Thyroid gland (tissue), 4 donors: Measurements from ENCODE around the gene CBX1. TPM values are rescaled to one million over a fixed set of nuclear protein-coding genes. Genes with fewer than 3 reads are reported as not detected.

Source experiments
- DNase-seq, 2 donors: peaks; one replicate each; pipeline ENCODE4 v3.0.0-alpha.2; 2019
- H3K27ac ChIP-seq, 3 donors: fragments of 200-600 bp; sonication (generic); 1 replicate in 2 of 3; 2 replicates in 1 of 3; pipeline ENCODE4 v1.5.1; 2016 to 2019; ENCODE audit warnings: mild to moderate bottlenecking in 1 of 3, moderate library complexity in 1 of 3
- H3K27me3 ChIP-seq: fragments of 200-600 bp; sonication (generic); one replicate; pipeline ENCODE4 v1.5.1; 2019
- H3K36me3 ChIP-seq, 2 donors: fragments of 200-600 bp; sonication (generic); one replicate each; pipeline ENCODE4 v1.5.1; 2016 to 2019
- H3K4me1 ChIP-seq, 2 donors: fragments of 200-600 bp; sonication (generic); one replicate each; pipeline ENCODE4 v1.5.1; 2017 to 2019
- H3K4me3 ChIP-seq, 3 donors: fragments of 200-600 bp; sonication (generic); replicated peaks in 1 of 3; 1 replicate in 2 of 3; 2 replicates in 1 of 3; pipeline ENCODE4 v1.5.1; 2016; ENCODE audit warnings: mild to moderate bottlenecking in 1 of 3
- H3K9me3 ChIP-seq: fragments of 200-600 bp; sonication (generic); one replicate; pipeline ENCODE4 v1.5.1; 2017
- POLR2A ChIP-seq, 2 donors: fragments of 450-650 bp; IDR thresholded peaks; one replicate each; pipeline ENCODE4 v1.6.1; 2017; ENCODE audit warnings: antibody characterized with exemption in 2 of 2, mild to moderate bottlenecking in 2 of 2, moderate library complexity in 1 of 2
- WGBS, 2 donors: methylation state at CpG; one replicate each; pipeline ENCODE4 v1.1.5; 2017; 5-methylcytosine and 5-hydroxymethylcytosine counted together
- intact Hi-C: fragments of 100-400 bp; cut with DNase I; formaldehyde crosslinking; loops from one replicate; pipeline ENCODE4 v1.15.1; 2023
- total RNA-seq, 4 donors: library from RNA; depleted of rRNA; stranded (reverse); fragments of >200 nt; gene quantifications; one replicate each; pipeline ENCODE4 v1.2.3, GENCODE V29; 2016
- TF ChIP-seq, protein P1 (sequence below), 6 experiments: fragments of 200-600 bp in 3 of 6; fragments of 450-650 bp in 3 of 6; sonication (generic) in 3 of 6; IDR thresholded peaks; one replicate each; pipeline ENCODE4 v1.5.1; 2016 to 2019; ENCODE audit warnings: antibody characterized with exemption in 6 of 6, mild to moderate bottlenecking in 2 of 6, inconsistent platforms in 1 of 6, moderate library complexity in 1 of 6

CBX1 gene
- total RNA-seq, 4 donors from 2014 or later: 33.0 to 49.1 (median 38.2) TPM

GRCh38 chr17:48102798-48103715 lies 1.8 kb upstream of the CBX1 start:
- intact Hi-C loops: no loop called here
- no peak overlapping the region for H3K27ac ChIP-seq
- H3K36me3 ChIP-seq: no peaks in the 10 kb centered on the region

GRCh38 chr17:48102043-48102750 lies 919 bp upstream of the CBX1 start:
- DNase-seq: no peak
- Histone ChIP-seq H3K27me3 (no peaks in the 10 kb centered on the region), H3K36me3 (no peaks in the 10 kb centered on the region), H3K4me1 (peaks cover 11% of the 10 kb centered on the region in 2 donors), H3K4me3 (no peak overlapping the region), H3K9me3 (no peaks in the 10 kb centered on the region), H3K27ac (no peak overlapping the region)
- TF ChIP-seq, protein P1, sequence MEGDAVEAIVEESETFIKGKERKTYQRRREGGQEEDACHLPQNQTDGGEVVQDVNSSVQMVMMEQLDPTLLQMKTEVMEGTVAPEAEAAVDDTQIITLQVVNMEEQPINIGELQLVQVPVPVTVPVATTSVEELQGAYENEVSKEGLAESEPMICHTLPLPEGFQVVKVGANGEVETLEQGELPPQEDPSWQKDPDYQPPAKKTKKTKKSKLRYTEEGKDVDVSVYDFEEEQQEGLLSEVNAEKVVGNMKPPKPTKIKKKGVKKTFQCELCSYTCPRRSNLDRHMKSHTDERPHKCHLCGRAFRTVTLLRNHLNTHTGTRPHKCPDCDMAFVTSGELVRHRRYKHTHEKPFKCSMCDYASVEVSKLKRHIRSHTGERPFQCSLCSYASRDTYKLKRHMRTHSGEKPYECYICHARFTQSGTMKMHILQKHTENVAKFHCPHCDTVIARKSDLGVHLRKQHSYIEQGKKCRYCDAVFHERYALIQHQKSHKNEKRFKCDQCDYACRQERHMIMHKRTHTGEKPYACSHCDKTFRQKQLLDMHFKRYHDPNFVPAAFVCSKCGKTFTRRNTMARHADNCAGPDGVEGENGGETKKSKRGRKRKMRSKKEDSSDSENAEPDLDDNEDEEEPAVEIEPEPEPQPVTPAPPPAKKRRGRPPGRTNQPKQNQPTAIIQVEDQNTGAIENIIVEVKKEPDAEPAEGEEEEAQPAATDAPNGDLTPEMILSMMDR (IDR thresholded peaks at IDR 0.05): no peak
- 84 to 91% methylated on average over 19 of the region's 19 CpGs for WGBS, 2 donors
- intact Hi-C loops: no loop called here

More at GRCh38 chr17:48102798-48103715, 1.8 kb upstream of the CBX1 start:
- TF ChIP-seq POLR2A (IDR thresholded peaks at IDR 0.05): no peak
- TF ChIP-seq, protein P1 (IDR thresholded peaks at IDR 0.05): no peak
- H3K9me3 ChIP-seq: no peaks in the 10 kb centered on the region
- WGBS, 2 donors: 79 to 84% methylated on average over 14 of the region's 14 CpGs
- DNase-seq: no peak
- no peaks in the 10 kb centered on the region for H3K27me3 ChIP-seq
- peaks cover 8 to 11% of the 10 kb centered on the region in 2 donors for H3K4me1 ChIP-seq
- H3K4me3 ChIP-seq: no peak overlapping the region

GRCh38 chr17:48100591-48101011 lies 677 bp downstream of the CBX1 start:
- intact Hi-C loops: no loop called here
- Histone ChIP-seq H3K27me3 (no peaks in the 10 kb centered on the region), H3K9me3 (no peaks in the 10 kb centered on the region), H3K4me1 (peaks cover 11 to 15% of the 10 kb centered on the region in 2 donors), H3K36me3 (no peaks in the 10 kb centered on the region), H3K4me3 (peak overlapping the region; percentile 80 to 98 (median 93)), H3K27ac (peak overlapping the region; percentile 91 to 97 (median 93))
- TF ChIP-seq, protein P1 (IDR thresholded peaks at IDR 0.05): no peak
- no peak for TF ChIP-seq POLR2A (IDR thresholded peaks at IDR 0.05)
- WGBS, 2 donors: 1% methylated on average over 20 to 23 of the region's 23 CpGs
- DNase-seq: peak; percentile 78 to 79

DNA sequence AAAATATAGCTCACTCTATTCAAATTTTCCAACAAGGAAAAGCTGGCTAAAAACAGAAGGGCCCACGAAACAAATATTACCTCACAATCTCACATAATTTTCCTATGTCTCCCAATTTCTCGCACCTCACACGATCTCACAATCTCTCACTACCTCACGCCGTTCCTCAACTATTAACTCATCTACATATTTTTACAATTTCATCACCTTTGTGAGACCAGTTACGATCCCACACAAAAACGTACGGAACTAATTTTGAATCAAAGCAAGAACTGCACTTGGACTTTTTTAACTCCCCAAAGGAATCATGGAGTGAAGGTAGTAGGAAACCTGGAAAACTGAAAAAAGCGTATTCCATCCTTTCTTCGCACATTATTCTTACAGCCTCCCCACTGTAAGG lies 1.1 kb downstream of the CBX1 start:
- DNase-seq: no peak
- intact Hi-C loops: no loop called here
- 30% methylated on average over 10 of the region's 10 CpGs for WGBS, 2 donors
- Histone ChIP-seq H3K36me3 (no peaks in the 10 kb centered on the region), H3K9me3 (no peaks in the 10 kb centered on the region), H3K27ac (peak overlapping the region; percentile 91 to 97 (median 93)), H3K4me1 (peaks cover 11 to 15% of the 10 kb centered on the region in 2 donors), H3K4me3 (peak overlapping the region in 2 of 3 donors; percentile 93 to 98), H3K27me3 (no peaks in the 10 kb centered on the region)
- TF ChIP-seq, protein P1 (IDR thresholded peaks at IDR 0.05): no peak
- TF ChIP-seq POLR2A (IDR thresholded peaks at IDR 0.05): no peak
